ENCODE data around the gene KCTD1. TPM values are rescaled to one million over a fixed set of nuclear protein-coding genes. Genes with fewer than 3 reads are reported as not detected.

Gene KCTD1
- total and polyA plus RNA-seq, 11 donors, result 4.8 to 21.8 (median 8.9) TPM

DNA sequence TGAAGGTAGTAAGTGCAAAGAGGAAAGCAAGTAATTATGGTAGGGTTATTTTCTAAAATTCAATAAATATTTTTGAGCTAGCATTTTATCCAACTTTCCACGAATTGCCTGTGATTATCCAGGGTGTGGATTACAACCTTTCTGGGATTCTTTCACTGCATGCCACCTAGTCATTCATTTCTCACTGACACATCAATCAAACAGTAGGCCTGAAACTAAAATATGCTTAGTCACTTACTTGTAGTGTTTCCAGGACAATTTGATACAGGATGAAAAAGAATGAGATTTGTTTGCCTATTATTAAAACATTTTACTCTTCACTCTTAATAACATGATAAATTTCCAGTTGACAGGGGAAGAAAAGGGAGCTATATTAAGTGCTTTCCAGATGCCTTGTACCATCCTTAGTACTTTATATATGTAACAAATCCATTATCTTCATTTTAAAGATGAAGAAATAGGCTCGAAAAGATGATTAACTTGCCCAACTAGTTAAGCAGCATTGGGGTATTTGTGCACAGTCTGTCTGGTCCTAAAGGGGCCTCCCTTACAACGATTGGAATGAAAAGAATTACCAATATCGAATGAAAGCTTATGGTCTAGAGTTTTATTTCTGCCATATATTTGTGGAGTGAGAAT lies 70.4 kb downstream of the KCTD1 start:
- WGBS, 4 donors, result 81 to 89% (median 85%) methylated on average over 4 of the region's 4 CpGs
- DNase-seq, result no peak

GRCh38 chr18:26476697-26477096 lies 71.7 kb downstream of the KCTD1 start:
- Histone ChIP-seq H3K36me3 (peaks cover 0 to 25% (median 0%) of the 10 kb centered on the region in 9 donors), H3K4me1 (no peaks in the 10 kb centered on the region), H3K27me3 (no peaks in the 10 kb centered on the region), H3K27ac (no peak overlapping the region), H3K4me3 (no peak overlapping the region), H3K9me3 (no peaks in the 10 kb centered on the region)
- 94 to 97% (median 95%) methylated on average over 8 of the region's 8 CpGs for whole genome bisulfite sequencing, 4 donors
- no peak for TF ChIP-seq CTCF (IDR thresholded peaks at IDR 0.05)
- no peak for TF ChIP-seq POLR2A (IDR thresholded peaks at IDR 0.05)
- no peak for DNase-seq
- ATAC-seq, result no peak
- intact Hi-C loops (cut with DNase I), result no loop called here

More for the DNA sequence above, 70.4 kb downstream of the KCTD1 start:
- no peak overlapping the region for H3K27ac ChIP-seq
- no peak for TF ChIP-seq POLR2A (IDR thresholded peaks at IDR 0.05)
- TF ChIP-seq CTCF (IDR thresholded peaks at IDR 0.05), result no peak
- H3K4me3 ChIP-seq, result no peak overlapping the region
- H3K27me3 ChIP-seq, result no peaks in the 10 kb centered on the region
- peaks cover 0 to 25% (median 0%) of the 10 kb centered on the region in 9 donors for H3K36me3 ChIP-seq
- no peak for ATAC-seq
- intact Hi-C loops (cut with DNase I), result no loop called here
- H3K9me3 ChIP-seq, result no peaks in the 10 kb centered on the region
- H3K4me1 ChIP-seq, result no peaks in the 10 kb centered on the region

- 87 to 96% (median 93%) methylated on average over 1 of the region's 1 CpG for WGBS, 4 donors
- Histone ChIP-seq H3K27ac (no peak overlapping the region), H3K36me3 (peaks cover 0 to 25% (median 0%) of the 10 kb centered on the region in 9 donors), H3K4me1 (peaks cover 0 to 12% (median 0%) of the 10 kb centered on the region in 12 donors), H3K9me3 (no peaks in the 10 kb centered on the region), H3K27me3 (no peaks in the 10 kb centered on the region), H3K4me3 (no peak overlapping the region)
- TF ChIP-seq POLR2A (IDR thresholded peaks at IDR 0.05), result no peak
- no peak for TF ChIP-seq CTCF (IDR thresholded peaks at IDR 0.05)
- no peak for ATAC-seq
- intact Hi-C loops (cut with DNase I), result no loop called here
- no peak for DNase-seq
Observed at GRCh38 chr18:26474542-26474941, 73.8 kb downstream of the KCTD1 start.

- Histone ChIP-seq H3K27ac (no peak overlapping the region), H3K36me3 (peaks cover 0 to 25% (median 0%) of the 10 kb centered on the region in 9 donors), H3K4me3 (no peak overlapping the region), H3K4me1 (peaks cover 0 to 12% (median 0%) of the 10 kb centered on the region in 12 donors), H3K27me3 (no peaks in the 10 kb centered on the region), H3K9me3 (no peaks in the 10 kb centered on the region)
- WGBS, 4 donors, result 86 to 95% (median 93%) methylated on average over 4 of the region's 4 CpGs
- DNase-seq (no peak), ATAC-seq (no peak)
- intact Hi-C loops (cut with DNase I), result no loop called here
- TF ChIP-seq POLR2A (IDR thresholded peaks at IDR 0.05) (no peak), CTCF (IDR thresholded peaks at IDR 0.05) (no peak)
Observed at GRCh38 chr18:26473672-26474071, 74.7 kb downstream of the KCTD1 start.
